Activated T-cell treated with anti-CD3 and anti-CD28 coated beads, Interleukin-2, amount 50 U/mL, for 4 hours (primary cell): ENCODE data around the gene LRRC4. TPM values are rescaled to one million over a fixed set of nuclear protein-coding genes. Genes with fewer than 3 reads are reported as not detected.

Experiments
- ATAC-seq, 2 donors: fragments of 200-7000 bp; cut with Tn5 transposase; one replicate each; pipeline ENCODE4 v1.10.0; 2021
- DNase-seq: peaks from one replicate; pipeline ENCODE4 v3.0.0-alpha.2; 2020
- H3K27me3 Mint-ChIP-seq: one replicate; pipeline ENCODE4 v1.8.0; 2021; ENCODE audit warnings: low read depth, mixed read lengths
- H3K36me3 Mint-ChIP-seq: one replicate; pipeline ENCODE4 v1.8.0; 2022; ENCODE audit warnings: mixed read lengths; ENCODE audit not compliant: insufficient read depth
- H3K4me1 Mint-ChIP-seq: one replicate; pipeline ENCODE4 v1.8.0; 2021; ENCODE audit warnings: low read depth, mixed read lengths
- H3K4me3 Mint-ChIP-seq: one replicate; pipeline ENCODE4 v1.8.0; 2021; ENCODE audit warnings: mild to moderate bottlenecking, moderate library complexity, mixed read lengths
- H3K9me3 Mint-ChIP-seq: one replicate; pipeline ENCODE4 v1.8.0; 2021; ENCODE audit warnings: mixed read lengths
- total RNA-seq, 3 donors: library from RNA; stranded (reverse); gene quantifications; one replicate each; pipeline ENCODE4 v1.2.1, GENCODE V29; 2021

Gene LRRC4
- total RNA-seq, 3 donors from 2014 or later, result 1.2 to 4.2 (median 2.8) TPM

GRCh38 chr7:128011131-128011661 is 20.0 kb downstream of the LRRC4 start:
- Mint-ChIP-seq H3K9me3 (no peaks in the 10 kb centered on the region), H3K4me1 (no peaks in the 10 kb centered on the region), H3K36me3 (peaks cover 30% of the 10 kb centered on the region), H3K27me3 (no peaks in the 10 kb centered on the region), H3K4me3 (no peak overlapping the region)
- no peak for DNase-seq
- no peak for ATAC-seq

- no peak overlapping the region for H3K4me3 Mint-ChIP-seq
- no peaks in the 10 kb centered on the region for H3K9me3 Mint-ChIP-seq
- no peaks in the 10 kb centered on the region for H3K27me3 Mint-ChIP-seq
- DNase-seq (no peak), ATAC-seq (no peak)
- H3K36me3 Mint-ChIP-seq, result peaks cover 34% of the 10 kb centered on the region
- no peaks in the 10 kb centered on the region for H3K4me1 Mint-ChIP-seq
These were observed 20.7 kb downstream of the LRRC4 start for GRCh38 chr7:128010391-128011127.

- Mint-ChIP-seq H3K9me3 (no peaks in the 10 kb centered on the region), H3K36me3 (peaks cover 28% of the 10 kb centered on the region), H3K4me3 (no peak overlapping the region), H3K27me3 (no peaks in the 10 kb centered on the region), H3K4me1 (peaks cover 5% of the 10 kb centered on the region)
- ATAC-seq, result no peak
- DNase-seq, result no peak
These were observed 22.5 kb downstream of the LRRC4 start for GRCh38 chr7:128008744-128009143.

GRCh38 chr7:128008141-128008540 is 23.1 kb downstream of the LRRC4 start:
- Mint-ChIP-seq H3K9me3 (no peaks in the 10 kb centered on the region), H3K36me3 (peaks cover 25% of the 10 kb centered on the region), H3K4me1 (peaks cover 11% of the 10 kb centered on the region), H3K27me3 (no peaks in the 10 kb centered on the region), H3K4me3 (no peak overlapping the region)
- DNase-seq (no peak), ATAC-seq (no peak)

- Mint-ChIP-seq H3K4me1 (peaks cover 19% of the 10 kb centered on the region), H3K4me3 (no peak overlapping the region), H3K9me3 (no peaks in the 10 kb centered on the region), H3K27me3 (no peaks in the 10 kb centered on the region), H3K36me3 (peaks cover 18% of the 10 kb centered on the region)
- ATAC-seq (no peak), DNase-seq (no peak)
These were observed 23.9 kb downstream of the LRRC4 start for GRCh38 chr7:128007303-128007680.

- Mint-ChIP-seq H3K4me1 (peaks cover 22% of the 10 kb centered on the region), H3K4me3 (no peak overlapping the region), H3K36me3 (peaks cover 17% of the 10 kb centered on the region), H3K27me3 (no peaks in the 10 kb centered on the region), H3K9me3 (no peaks in the 10 kb centered on the region)
- ATAC-seq, result no peak
- no peak for DNase-seq
These were observed 24.5 kb downstream of the LRRC4 start for GRCh38 chr7:128006550-128007302.

GRCh38 chr7:128005759-128006159 is 25.5 kb downstream of the LRRC4 start:
- no peak for ATAC-seq
- no peak overlapping the region for H3K4me3 Mint-ChIP-seq
- no peaks in the 10 kb centered on the region for H3K9me3 Mint-ChIP-seq
- no peak for DNase-seq
- peaks cover 21% of the 10 kb centered on the region for H3K36me3 Mint-ChIP-seq
- H3K27me3 Mint-ChIP-seq, result no peaks in the 10 kb centered on the region
- peaks cover 22% of the 10 kb centered on the region for H3K4me1 Mint-ChIP-seq

- no peak for DNase-seq
- H3K9me3 Mint-ChIP-seq, result no peaks in the 10 kb centered on the region
- H3K36me3 Mint-ChIP-seq, result peaks cover 21% of the 10 kb centered on the region
- no peak for ATAC-seq
- no peak overlapping the region for H3K4me3 Mint-ChIP-seq
- H3K27me3 Mint-ChIP-seq, result no peaks in the 10 kb centered on the region
- peaks cover 22% of the 10 kb centered on the region for H3K4me1 Mint-ChIP-seq
These were observed 26.1 kb downstream of the LRRC4 start for GRCh38 chr7:128005117-128005516.

GRCh38 chr7:128004623-128005022 is 26.6 kb downstream of the LRRC4 start:
- Mint-ChIP-seq H3K4me3 (no peak overlapping the region), H3K36me3 (peaks cover 17% of the 10 kb centered on the region), H3K4me1 (peaks cover 22% of the 10 kb centered on the region), H3K9me3 (no peaks in the 10 kb centered on the region), H3K27me3 (no peaks in the 10 kb centered on the region)
- DNase-seq, result no peak
- ATAC-seq, result no peak

GRCh38 chr7:128003787-128004186 is 27.4 kb downstream of the LRRC4 start:
- no peak overlapping the region for H3K4me3 Mint-ChIP-seq
- ATAC-seq, result no peak
- H3K9me3 Mint-ChIP-seq, result no peaks in the 10 kb centered on the region

GRCh38 chr7:128003167-128003566 is 28.1 kb downstream of the LRRC4 start:
- Mint-ChIP-seq H3K9me3 (no peaks in the 10 kb centered on the region), H3K36me3 (peaks cover 16% of the 10 kb centered on the region), H3K4me3 (no peak overlapping the region), H3K27me3 (no peaks in the 10 kb centered on the region), H3K4me1 (peaks cover 22% of the 10 kb centered on the region)
- ATAC-seq (no peak), DNase-seq (no peak)

More at GRCh38 chr7:128003787-128004186, 27.4 kb downstream of the LRRC4 start:
- Mint-ChIP-seq H3K36me3 (peaks cover 13% of the 10 kb centered on the region), H3K27me3 (no peaks in the 10 kb centered on the region), H3K4me1 (peaks cover 22% of the 10 kb centered on the region)
- DNase-seq, result no peak

GRCh38 chr7:128000854-128001265 is 30.4 kb downstream of the LRRC4 start:
- Mint-ChIP-seq H3K9me3 (no peaks in the 10 kb centered on the region), H3K27me3 (no peaks in the 10 kb centered on the region), H3K4me3 (no peak overlapping the region), H3K4me1 (peaks cover 22% of the 10 kb centered on the region), H3K36me3 (peaks cover 24% of the 10 kb centered on the region)
- ATAC-seq (no peak), DNase-seq (no peak)

- ATAC-seq, result no peak
- H3K27me3 Mint-ChIP-seq, result no peaks in the 10 kb centered on the region
These were observed 31.2 kb downstream of the LRRC4 start for GRCh38 chr7:128000048-128000447.

GRCh38 chr7:127998671-127999070 is 32.6 kb downstream of the LRRC4 start:
- H3K9me3 Mint-ChIP-seq, result no peaks in the 10 kb centered on the region
- peaks cover 32% of the 10 kb centered on the region for H3K36me3 Mint-ChIP-seq
- no peak overlapping the region for H3K4me3 Mint-ChIP-seq
- H3K4me1 Mint-ChIP-seq, result peaks cover 17% of the 10 kb centered on the region
- DNase-seq (no peak), ATAC-seq (no peak)
- H3K27me3 Mint-ChIP-seq, result no peaks in the 10 kb centered on the region

More at GRCh38 chr7:128000048-128000447, 31.2 kb downstream of the LRRC4 start:
- peaks cover 22% of the 10 kb centered on the region for H3K4me1 Mint-ChIP-seq
- H3K9me3 Mint-ChIP-seq, result no peaks in the 10 kb centered on the region
- H3K4me3 Mint-ChIP-seq, result no peak overlapping the region
- DNase-seq, result no peak
- H3K36me3 Mint-ChIP-seq, result peaks cover 24% of the 10 kb centered on the region
